Hepatocyte (in vitro differentiated cells): ENCODE measurements around the gene PMP22. TPM values are rescaled to one million over a fixed set of nuclear protein-coding genes. Genes with fewer than 3 reads are reported as not detected.

Source experiments
- DNase-seq: peaks from one replicate; pipeline ENCODE4 v3.0.0-alpha.2; 2016; ENCODE audit warnings: low spot score
- H2AFZ ChIP-seq: fragments of 200-600 bp; sonication (generic); 2 replicates; pipeline ENCODE4 v1.6.0; 2016; ENCODE audit warnings: antibody characterized with exemption, mild to moderate bottlenecking
- H3K27ac ChIP-seq: fragments of 200-600 bp; sonication (generic); 2 replicates; pipeline ENCODE4 v1.5.1; 2016; ENCODE audit warnings: mild to moderate bottlenecking
- H3K27me3 ChIP-seq: fragments of 200-600 bp; sonication (generic); 2 replicates; pipeline ENCODE4 v1.6.1; 2016
- H3K36me3 ChIP-seq: fragments of 200-600 bp; sonication (generic); replicated peaks from 2 replicates; pipeline ENCODE4 v1.5.1; 2016; ENCODE audit warnings: low read depth; ENCODE audit not compliant: insufficient read depth
- H3K4me1 ChIP-seq: fragments of 200-600 bp; sonication (generic); 2 replicates; pipeline ENCODE4 v1.5.1; 2016; ENCODE audit warnings: mild to moderate bottlenecking, moderate library complexity; ENCODE audit not compliant: insufficient read depth
- H3K4me2 ChIP-seq: fragments of 200-600 bp; sonication (generic); 2 replicates; pipeline ENCODE4 v1.6.0; 2016
- H3K4me3 ChIP-seq: fragments of 200-600 bp; sonication (generic); 2 replicates; pipeline ENCODE4 v1.5.1; 2016; ENCODE audit warnings: mild to moderate bottlenecking
- H3K79me2 ChIP-seq: fragments of 200-600 bp; sonication (generic); 2 replicates; pipeline ENCODE4 v1.6.0; 2017; ENCODE audit warnings: mild to moderate bottlenecking
- H3K9me2 ChIP-seq: fragments of 200-600 bp; sonication (generic); replicated peaks from 2 replicates; pipeline ENCODE4 v1.6.0; 2017; ENCODE audit warnings: mild to moderate bottlenecking; ENCODE audit not compliant: insufficient read depth
- H3K9me3 ChIP-seq: fragments of 200-600 bp; sonication (generic); 2 replicates; pipeline ENCODE4 v1.5.1; 2016; ENCODE audit warnings: low read depth, mild to moderate bottlenecking
- H4K20me1 ChIP-seq: fragments of 200-600 bp; sonication (generic); 2 replicates; pipeline ENCODE4 v1.6.0; 2016; ENCODE audit warnings: mild to moderate bottlenecking; ENCODE audit not compliant: insufficient read depth, poor library complexity, severe bottlenecking
- CTCF ChIP-seq: fragments of 200-600 bp; sonication (generic); IDR thresholded peaks from 2 replicates; pipeline ENCODE4 v1.5.1; 2016; ENCODE audit warnings: antibody characterized with exemption, mild to moderate bottlenecking; ENCODE audit not compliant: poor library complexity
- EZH2 ChIP-seq: fragments of 200-600 bp; sonication (generic); IDR thresholded peaks from 2 replicates; pipeline ENCODE4 v1.6.1; 2016; ENCODE audit warnings: antibody characterized with exemption, mild to moderate bottlenecking, borderline replicate concordance
- EZH2phosphoT487 ChIP-seq: fragments of 200-600 bp; sonication (generic); IDR thresholded peaks from one replicate; pipeline ENCODE4 v1.6.1; 2018; ENCODE audit warnings: antibody characterized with exemption, mild to moderate bottlenecking, low read depth, moderate library complexity; ENCODE audit not compliant: unreplicated experiment, severe bottlenecking
- WGBS: methylation state at CpG from one replicate; pipeline ENCODE4 v1.1.6; 2016; ENCODE audit warnings: low lambda C conversion rate; ENCODE audit errors: missing lambda C conversion rate; 5-methylcytosine and 5-hydroxymethylcytosine counted together
- polyA plus RNA-seq: library from polyadenylated mRNA; unstranded; fragments of >200 nt; fragmentation: Nextera tagmentation; extraction: Ambion mirVana; gene quantifications from 2 replicates; pipeline ENCODE4 v1.2.1, GENCODE V29; 2016
- total RNA-seq: library from RNA; depleted of rRNA; stranded (reverse); fragments of >200 nt; gene quantifications from 2 replicates; pipeline ENCODE4 v1.2.3, GENCODE V29; 2014

The PMP22 gene
- total RNA-seq (111 and 113 TPM in 2 replicates), polyA plus RNA-seq (163 and 186 TPM in 2 replicates)

DNA sequence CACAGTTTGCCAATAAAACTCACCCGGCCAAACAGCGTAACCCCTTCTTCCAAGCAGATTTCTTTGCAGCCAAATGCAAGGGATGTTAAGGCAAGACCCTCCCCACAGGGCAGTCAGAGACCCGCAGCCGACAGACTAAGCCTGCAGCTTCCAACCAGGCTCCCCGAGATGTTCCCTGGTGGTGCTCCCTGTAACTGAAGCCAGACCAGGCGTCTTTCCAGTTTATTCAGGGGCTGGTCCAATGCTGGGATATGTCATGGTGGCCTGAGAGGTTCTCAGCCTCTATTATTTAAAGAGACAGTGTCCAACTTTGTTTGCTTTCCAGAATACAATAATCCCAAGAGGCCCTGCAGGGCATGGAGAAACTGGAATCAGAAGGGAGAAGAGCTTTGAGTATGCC lies at the start of gene PMP22:
TSS of gene PMP22 (minus strand) at position 196 of the 400 bp plus-strand sequence. CDS start 4,599 bp downstream, outside the sequence.
- Histone ChIP-seq H3K27me3 (peaks cover 34% of the 10 kb centered on the region), H3K4me2 (no peak within 1 kb of the TSS), H3K9me2 (no peaks in the 10 kb centered on the region), H3K9me3 (no peaks in the 10 kb centered on the region), H3K4me3 (no peak within 1 kb of the TSS), H3K36me3 (no peaks in the 10 kb centered on the region), H3K4me1 (peaks cover 7% of the 10 kb centered on the region), H2AFZ (no peak within 1 kb of the TSS), H3K27ac (no peak within 1 kb of the TSS), H4K20me1 (peaks cover under 1% of the 10 kb centered on the region), H3K79me2 (no peaks in the 10 kb centered on the region)
- no peak for DNase-seq
- WGBS, result 68% methylated on average over 6 of the region's 6 CpGs
- TF ChIP-seq CTCF (no peak), EZH2phosphoT487 (no peak), EZH2 (no peak)

GRCh38 chr17:15311996-15312395 lies 46.9 kb upstream of the PMP22 start:
- Histone ChIP-seq H3K79me2 (no peaks in the 10 kb centered on the region), H3K27ac (no peak overlapping the region), H3K36me3 (no peaks in the 10 kb centered on the region), H3K4me3 (no peak overlapping the region), H3K9me2 (no peaks in the 10 kb centered on the region), H2AFZ (no peak overlapping the region), H4K20me1 (no peaks in the 10 kb centered on the region), H3K9me3 (no peaks in the 10 kb centered on the region), H3K27me3 (no peaks in the 10 kb centered on the region), H3K4me2 (no peak overlapping the region), H3K4me1 (peaks cover 12% of the 10 kb centered on the region)
- 84% methylated on average over 5 of the region's 5 CpGs for WGBS
- TF ChIP-seq EZH2 (no peak), CTCF (no peak), EZH2phosphoT487 (no peak)
- no peak for DNase-seq

DNA sequence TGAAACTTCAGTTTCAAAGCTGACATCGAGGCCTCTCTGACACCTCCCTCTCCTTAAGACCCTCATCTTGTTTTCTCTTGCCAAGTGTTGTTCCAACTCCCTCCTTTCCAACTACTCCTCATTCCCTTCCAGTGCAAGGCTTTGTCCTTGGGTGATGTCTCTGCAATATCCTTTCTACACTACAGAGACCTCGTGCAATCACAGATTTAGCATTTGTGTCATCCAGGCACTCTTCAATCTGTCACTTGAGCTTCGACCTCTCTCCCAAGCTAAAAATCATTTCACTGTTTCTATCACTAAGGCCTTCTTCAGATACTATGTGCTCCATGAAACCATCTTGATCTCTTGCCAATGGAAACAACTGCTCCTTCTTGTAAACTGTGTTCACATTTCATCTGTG lies 44.7 kb upstream of the PMP22 start:
- no peaks in the 10 kb centered on the region for H3K9me2 ChIP-seq
- H3K4me1 ChIP-seq, result peaks cover 32% of the 10 kb centered on the region
- H3K79me2 ChIP-seq, result no peaks in the 10 kb centered on the region
- TF ChIP-seq EZH2, result no peak
- no peak for TF ChIP-seq CTCF
- TF ChIP-seq EZH2phosphoT487, result no peak
- WGBS, result 79% methylated on average over 3 of the region's 3 CpGs
- H3K4me3 ChIP-seq, result no peak overlapping the region
- no peaks in the 10 kb centered on the region for H3K36me3 ChIP-seq
- no peaks in the 10 kb centered on the region for H3K27me3 ChIP-seq
- H2AFZ ChIP-seq, result no peak overlapping the region
- H3K4me2 ChIP-seq, result no peak overlapping the region
- H3K27ac ChIP-seq, result no peak overlapping the region
- DNase-seq, result no peak
- H3K9me3 ChIP-seq, result no peaks in the 10 kb centered on the region
- H4K20me1 ChIP-seq, result no peaks in the 10 kb centered on the region

- no peaks in the 10 kb centered on the region for H3K9me3 ChIP-seq
- no peaks in the 10 kb centered on the region for H3K9me2 ChIP-seq
- no peaks in the 10 kb centered on the region for H3K36me3 ChIP-seq
- H3K4me2 ChIP-seq, result no peak overlapping the region
- no peaks in the 10 kb centered on the region for H3K27me3 ChIP-seq
- H3K4me1 ChIP-seq, result peaks cover 34% of the 10 kb centered on the region
- H2AFZ ChIP-seq, result no peak overlapping the region
- no peaks in the 10 kb centered on the region for H3K79me2 ChIP-seq
- 60% methylated on average over 3 of the region's 3 CpGs for WGBS
- no peak for TF ChIP-seq EZH2phosphoT487
- no peak for TF ChIP-seq EZH2
- TF ChIP-seq CTCF, result no peak
- no peak overlapping the region for H3K27ac ChIP-seq
- DNase-seq, result no peak
- H4K20me1 ChIP-seq, result no peaks in the 10 kb centered on the region
- no peak overlapping the region for H3K4me3 ChIP-seq
Observed at GRCh38 chr17:15309236-15309635, 44.1 kb upstream of the PMP22 start.
